SU-DHL-6 (cell line): Measurements from ENCODE around the gene UQCRHL.

ENCODE experiments used
- EZH2phosphoT487 ChIP-seq: fragments of 200-600 bp; sonication (generic), shearing (Covaris generic); conservative IDR thresholded peaks from 2 replicates; pipeline ENCODE4 v1.6.1; 2018; ENCODE audit warnings: mild to moderate bottlenecking, antibody characterized with exemption, low read length, moderate library complexity, mixed read lengths
- TF ChIP-seq, protein P1 (sequence below): fragments of 200-600 bp; sonication (generic); IDR thresholded peaks from one replicate; pipeline ENCODE4 v1.5.1; 2017; ENCODE audit warnings: antibody characterized with exemption, mild to moderate bottlenecking, low read length, moderate library complexity; ENCODE audit not compliant: insufficient read depth, poor library complexity, severe bottlenecking

DNA sequence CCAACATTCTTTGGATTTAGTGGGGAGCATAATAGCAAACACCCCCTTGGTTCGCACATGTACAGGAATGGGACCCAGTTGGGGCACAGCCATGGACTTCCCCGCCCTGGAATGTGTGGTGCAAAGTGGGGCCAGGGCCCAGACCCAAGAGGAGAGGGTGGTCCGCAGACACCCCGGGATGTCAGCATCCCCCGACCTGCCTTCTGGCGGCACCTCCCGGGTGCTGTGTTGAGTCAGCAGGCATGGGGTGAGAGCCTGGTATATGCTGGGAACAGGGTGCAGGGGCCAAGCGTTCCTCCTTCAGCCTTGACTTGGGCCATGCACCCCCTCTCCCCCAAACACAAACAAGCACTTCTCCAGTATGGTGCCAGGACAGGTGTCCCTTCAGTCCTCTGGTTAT lies 21.8 kb downstream of the UQCRHL start:
- TF ChIP-seq, protein P1, sequence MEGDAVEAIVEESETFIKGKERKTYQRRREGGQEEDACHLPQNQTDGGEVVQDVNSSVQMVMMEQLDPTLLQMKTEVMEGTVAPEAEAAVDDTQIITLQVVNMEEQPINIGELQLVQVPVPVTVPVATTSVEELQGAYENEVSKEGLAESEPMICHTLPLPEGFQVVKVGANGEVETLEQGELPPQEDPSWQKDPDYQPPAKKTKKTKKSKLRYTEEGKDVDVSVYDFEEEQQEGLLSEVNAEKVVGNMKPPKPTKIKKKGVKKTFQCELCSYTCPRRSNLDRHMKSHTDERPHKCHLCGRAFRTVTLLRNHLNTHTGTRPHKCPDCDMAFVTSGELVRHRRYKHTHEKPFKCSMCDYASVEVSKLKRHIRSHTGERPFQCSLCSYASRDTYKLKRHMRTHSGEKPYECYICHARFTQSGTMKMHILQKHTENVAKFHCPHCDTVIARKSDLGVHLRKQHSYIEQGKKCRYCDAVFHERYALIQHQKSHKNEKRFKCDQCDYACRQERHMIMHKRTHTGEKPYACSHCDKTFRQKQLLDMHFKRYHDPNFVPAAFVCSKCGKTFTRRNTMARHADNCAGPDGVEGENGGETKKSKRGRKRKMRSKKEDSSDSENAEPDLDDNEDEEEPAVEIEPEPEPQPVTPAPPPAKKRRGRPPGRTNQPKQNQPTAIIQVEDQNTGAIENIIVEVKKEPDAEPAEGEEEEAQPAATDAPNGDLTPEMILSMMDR = no peak
- TF ChIP-seq EZH2phosphoT487 = no peak
